GM21381 (cell line): ENCODE measurements around the gene ARHGEF11.
"Not testable (repeated sequence)": the region's sequence is repeated elsewhere in the genome, so short reads cannot be mapped to it uniquely, and the experiment has no call there.

Experiments used
- ATAC-seq: cut with Tn5 transposase; IDR thresholded peaks from one replicate; pipeline ENCODE4 v1.9.1; 2021; ENCODE audit warnings: mild to moderate bottlenecking, moderate library complexity; ENCODE audit not compliant: unreplicated experiment

ARHGEF11 gene

DNA sequence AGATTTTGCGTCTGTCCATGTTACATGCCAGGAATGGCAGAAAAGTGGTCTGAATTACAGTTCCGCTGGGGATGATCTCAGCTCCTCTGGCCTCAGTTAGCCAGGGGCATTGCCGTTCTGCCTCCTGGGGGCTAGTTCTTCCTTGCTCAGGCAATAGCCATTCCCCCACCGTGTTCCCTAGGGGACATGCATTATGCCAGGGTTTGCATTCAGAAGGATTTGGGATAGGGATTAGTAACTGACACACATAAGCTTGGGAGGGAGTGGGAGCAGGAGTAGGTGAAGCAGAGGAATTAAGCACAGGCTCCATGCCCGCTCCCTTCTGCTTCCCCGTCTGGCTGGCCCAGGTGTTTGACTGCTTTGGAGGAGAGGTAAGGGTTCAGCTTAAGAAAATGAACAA is 112.4 kb downstream of the ARHGEF11 start:
- ATAC-seq, result no peak

DNA sequence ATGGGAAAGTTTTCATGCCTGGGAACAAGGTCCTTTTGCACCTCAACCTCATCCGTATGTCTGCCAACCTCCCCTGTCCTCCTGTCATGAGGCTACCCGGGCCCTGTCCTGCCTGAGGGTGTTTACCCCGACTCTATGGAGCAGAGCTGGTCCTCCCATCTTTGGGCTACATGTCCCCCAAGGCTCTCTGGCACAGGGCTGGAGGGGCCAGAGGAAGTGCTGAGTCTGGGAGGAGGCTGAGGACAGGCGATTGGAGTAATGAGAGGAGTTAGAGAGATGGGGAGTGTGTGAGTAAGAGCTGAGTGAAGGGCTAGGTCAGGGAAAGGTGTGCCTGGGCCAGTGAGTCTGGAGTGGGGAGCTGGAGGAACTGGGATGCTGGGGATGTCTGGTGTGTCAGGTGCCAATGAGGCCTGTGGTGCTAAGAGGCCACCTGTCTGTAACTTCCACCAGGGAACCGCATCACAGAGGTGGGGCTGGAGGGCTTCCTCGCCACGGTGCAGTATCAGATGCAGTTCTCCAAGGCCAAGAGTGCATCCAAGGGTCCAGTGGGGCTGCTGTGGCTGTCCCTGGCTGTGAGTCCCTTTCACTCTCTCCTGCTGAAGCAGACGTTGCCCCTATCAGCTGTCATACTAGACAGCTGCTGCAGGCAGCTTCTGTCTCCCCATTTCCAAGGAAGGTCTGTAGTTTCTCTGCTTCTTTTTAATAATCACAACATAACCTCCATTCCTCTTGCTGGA is 113.4 kb downstream of the ARHGEF11 start:
- ATAC-seq, result no peak

DNA sequence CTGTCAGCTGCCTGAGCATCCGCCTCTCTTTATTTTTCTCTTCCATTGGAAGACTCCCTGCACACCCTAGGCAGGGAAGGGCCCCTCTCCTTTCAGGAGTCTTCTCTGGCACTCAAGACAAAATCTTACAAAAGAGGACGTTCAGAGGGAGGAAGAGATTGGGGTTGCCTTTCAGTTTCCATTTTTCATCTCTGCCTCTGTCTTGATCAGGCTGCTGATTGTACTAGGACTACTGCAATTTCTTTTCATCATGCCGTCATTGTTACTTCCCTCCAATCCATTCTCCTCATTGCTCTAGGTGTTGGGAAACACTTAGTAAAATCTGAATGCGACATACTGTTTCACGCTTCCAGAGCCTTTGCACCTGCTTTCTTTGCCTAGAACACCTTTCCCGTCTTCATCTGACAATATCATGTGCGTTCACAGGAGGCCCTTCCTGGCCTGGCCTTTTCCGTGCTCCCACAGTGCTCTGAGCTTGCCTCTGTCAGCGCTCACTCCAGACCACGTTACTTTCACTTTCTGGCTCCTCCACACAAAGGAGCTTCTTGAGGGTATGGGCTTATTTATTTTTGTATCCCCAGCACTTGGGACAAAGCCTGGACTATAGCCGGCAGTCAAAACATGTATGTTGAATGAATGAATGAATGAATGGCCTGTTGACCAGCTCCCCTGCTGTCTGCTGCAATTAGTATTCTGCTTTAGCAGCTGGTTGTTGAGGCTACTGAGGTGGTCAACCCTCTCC is 114.2 kb downstream of the ARHGEF11 start:
- no peak for ATAC-seq

DNA sequence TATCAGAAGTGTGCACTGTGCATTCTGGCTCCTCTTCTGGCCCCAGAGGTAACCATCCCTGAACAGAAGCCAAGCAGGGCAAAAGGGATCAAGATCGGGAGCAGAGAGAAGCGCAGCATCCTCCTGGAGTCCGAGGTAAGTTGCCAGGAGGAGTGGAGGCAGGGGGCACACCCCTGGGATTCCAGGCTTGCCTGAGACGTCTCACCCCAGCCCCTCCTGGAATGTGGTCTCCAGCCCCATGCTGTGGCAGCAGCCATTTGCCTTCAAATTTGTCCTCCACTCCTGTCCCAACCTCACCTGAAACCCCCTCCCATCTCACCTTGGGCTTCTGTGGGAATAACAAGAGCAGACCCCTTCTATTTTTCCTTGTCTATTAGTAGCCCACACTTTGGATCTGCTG is 115.1 kb downstream of the ARHGEF11 start:
- ATAC-seq, result no peak

DNA sequence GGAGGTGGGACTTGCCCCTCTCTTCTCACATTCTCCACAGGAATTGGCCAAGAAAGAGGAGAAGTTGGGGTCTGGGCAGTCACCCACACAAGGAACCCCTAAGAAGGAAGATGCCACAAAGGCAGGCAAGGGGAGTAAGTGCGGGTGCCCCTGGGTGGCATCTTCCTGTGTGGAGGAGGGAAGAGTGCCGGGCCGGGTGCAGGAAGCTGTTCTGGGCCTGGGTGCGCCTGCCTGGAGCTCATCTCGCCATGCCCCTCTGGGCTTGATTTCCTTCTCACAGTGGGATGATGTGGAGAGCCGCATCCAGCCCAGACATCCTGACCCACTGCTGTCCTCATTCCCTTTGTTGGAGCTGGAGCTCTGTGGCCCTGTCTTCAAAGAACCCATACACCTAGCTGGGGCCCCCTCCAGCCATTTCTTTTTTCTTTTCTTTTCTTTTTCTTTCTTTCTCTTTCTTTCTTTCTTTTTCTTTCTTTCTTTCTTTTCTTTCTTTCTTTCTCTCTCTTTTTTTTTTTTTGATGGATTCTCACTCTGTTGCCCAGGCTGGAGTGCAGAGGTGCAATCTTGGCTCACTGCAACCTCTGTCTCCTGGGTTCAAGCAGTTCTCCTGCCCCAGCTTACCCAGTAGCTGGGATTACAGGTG is 115.8 kb downstream of the ARHGEF11 start:
- ATAC-seq, result no peak

DNA sequence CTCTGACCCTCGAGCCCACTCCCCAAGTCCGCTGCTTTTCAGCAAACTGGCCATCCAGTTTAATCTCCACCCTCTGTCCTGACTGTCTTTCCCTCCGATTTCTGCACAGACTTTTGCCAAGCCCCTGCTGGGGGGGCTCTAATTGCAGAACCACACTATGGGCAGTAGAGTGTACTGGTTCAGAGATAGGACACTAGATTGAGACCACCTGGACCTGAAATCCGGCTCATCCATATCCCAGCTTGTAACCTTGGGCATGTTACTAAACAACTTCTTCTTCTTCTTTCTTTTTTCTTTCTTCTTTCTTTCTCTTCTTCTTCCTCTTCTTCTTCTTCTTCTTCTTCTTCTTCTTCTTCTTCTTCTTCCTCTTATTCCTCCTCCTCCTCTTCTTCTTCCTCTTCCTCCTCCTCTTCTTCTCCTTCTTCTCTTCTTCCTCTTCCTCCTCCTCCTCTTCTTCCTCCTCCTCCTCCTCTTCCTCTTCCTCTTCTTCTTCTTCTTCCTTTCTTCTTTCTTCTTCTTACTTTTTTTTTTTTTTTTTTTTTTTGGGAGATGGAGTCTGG is 117.4 kb downstream of the ARHGEF11 start:
- ATAC-seq, result no peak

DNA sequence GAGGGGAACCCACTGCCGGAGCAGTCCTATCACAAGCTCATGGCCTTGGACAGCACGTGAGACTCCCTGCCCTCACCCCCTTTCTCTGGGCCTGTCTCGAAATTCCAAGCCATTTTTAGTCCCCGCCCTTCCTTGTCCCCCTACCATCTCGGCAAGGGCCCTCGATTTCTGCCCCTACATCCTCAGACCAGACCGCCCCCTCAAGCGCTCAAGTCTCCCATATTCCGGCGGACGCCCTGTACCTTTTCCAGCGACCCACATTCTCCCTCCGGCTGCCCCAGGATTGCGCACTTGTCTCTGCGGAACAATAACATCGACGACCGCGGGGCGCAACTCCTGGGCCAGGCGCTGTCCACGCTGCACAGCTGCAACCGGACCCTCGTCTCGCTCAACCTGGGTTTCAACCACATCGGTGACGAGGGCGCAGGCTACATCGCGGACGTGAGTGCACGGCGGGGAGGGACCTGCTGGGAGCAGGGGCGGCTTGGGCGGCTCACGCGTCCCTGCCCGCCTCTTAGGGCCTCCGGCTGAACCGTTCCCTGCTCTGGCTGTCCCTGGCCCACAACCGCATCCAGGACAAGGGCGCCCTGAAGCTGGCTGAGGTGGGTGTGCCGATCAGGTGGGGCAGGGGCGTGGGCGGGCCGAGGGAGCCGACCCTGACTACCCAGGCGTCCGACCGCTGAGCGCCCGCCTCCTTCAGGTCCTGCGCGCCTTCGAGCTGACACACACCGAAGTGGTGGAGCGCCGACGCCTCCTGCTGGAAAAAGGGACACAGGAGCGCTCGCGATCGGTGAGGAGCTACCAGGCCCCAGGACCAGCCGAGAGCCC is 118.1 kb downstream of the ARHGEF11 start:
- no peak for ATAC-seq

DNA sequence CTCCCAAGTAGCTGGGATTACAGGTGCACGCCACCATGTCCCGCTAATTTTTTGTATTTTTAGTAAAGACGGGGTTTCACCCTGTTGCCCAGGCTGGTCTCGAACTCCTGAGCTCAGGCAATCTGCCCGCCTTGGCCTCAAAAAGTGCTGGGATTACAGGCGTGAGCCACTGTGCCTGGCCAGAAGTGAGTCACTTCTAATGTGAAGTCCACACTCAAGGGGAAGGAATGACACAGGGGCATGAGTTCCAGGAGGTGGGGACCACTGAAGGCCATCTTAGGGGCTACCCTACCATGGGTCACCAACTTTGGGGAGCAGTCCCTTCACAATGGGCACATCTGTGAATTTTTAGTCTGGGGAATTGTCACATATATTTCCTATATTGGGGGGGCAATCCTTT is 118.8 kb downstream of the ARHGEF11 start:
- ATAC-seq, result not testable (repeated sequence)

DNA sequence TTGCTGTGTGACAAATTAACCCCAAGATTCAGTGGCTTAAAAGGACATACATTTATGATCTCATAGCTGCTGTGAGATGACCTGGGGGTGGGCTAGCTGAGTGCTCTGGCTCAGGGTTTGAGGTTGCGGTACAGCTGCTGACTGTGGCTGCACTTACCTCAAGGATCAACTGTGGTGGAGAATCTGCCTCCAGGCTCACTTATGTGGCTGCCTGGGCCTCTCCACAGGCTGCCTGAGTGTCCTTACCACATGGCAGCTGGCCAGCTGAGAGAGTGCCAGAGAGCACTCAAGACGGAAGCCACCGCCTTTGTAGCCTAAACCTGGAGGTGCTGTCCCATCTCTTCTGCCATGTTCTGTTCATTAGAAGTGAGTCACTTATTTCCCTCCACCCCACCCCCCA is 119.4 kb downstream of the ARHGEF11 start:
- no peak for ATAC-seq

DNA sequence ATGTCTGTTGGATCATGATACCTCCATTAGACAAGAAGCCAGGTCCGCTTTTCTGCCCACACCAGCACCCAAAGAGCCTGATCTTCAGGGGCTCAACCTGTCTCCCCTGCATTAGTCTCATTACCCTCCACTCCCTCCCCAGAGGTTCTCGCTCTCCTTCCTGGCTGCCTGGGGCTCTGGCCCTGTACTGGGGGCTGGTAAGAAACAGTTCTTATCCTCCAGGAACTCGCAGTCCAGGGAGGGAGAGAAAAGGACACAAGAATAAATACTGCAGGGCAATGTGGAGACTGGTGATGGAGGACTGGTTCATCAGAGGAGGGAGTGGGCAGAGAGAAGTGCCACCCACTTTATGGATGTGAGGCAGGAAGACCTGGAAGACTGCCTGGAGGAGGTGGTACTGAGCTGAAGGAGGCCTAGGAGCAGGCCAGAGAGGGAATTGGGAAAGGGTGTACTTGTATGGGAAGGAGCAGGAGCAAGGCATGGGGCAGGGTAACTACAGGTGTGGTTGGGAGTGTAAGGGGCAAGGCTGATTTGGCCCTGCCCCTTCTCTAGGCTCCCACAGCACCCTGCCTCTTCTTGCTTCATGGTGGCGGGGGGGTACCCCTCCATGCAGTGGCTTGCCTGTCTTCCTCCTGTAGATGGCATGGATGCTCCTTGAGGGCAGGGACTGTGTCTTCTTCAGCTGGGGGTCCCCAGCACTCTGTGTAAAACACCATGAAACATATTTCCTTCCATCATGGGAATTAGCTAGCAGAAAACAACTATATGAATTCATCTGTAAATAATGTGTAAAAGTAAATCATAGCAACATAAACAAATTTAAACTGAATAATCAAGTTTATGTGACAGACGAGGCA is 120.2 kb downstream of the ARHGEF11 start:
- no peak for ATAC-seq

DNA sequence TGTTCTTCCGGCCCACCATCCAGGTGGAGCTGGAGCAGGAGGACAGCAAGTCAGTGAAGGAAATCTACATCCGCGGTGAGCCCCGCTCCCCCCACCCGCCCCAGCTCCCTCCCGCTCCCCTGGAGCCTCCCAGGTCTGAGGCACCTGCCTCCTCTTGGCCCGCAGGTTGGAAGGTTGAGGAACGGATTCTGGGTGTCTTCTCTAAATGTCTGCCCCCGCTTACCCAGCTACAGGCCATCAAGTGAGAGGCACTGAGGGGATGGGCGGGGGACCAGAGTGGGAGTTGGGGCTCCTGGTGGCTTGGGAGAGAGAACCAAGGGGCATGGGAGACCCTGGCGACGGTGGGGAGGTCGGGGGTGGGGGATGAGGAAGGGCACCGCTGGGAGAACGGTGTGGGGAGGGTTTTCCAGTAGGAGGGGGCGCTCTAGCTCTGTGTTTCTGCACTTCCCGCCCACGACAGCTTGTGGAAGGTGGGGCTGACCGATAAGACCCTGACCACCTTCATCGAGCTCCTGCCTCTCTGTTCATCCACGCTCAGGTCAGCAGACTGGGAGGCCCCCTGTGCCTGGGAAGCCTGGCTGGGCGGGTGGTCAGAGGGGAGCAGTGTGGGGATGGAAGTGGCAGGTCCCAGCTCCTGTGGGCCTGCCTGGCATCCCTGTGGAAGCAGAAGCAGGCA is 120.9 kb downstream of the ARHGEF11 start:
- ATAC-seq, result no peak

DNA sequence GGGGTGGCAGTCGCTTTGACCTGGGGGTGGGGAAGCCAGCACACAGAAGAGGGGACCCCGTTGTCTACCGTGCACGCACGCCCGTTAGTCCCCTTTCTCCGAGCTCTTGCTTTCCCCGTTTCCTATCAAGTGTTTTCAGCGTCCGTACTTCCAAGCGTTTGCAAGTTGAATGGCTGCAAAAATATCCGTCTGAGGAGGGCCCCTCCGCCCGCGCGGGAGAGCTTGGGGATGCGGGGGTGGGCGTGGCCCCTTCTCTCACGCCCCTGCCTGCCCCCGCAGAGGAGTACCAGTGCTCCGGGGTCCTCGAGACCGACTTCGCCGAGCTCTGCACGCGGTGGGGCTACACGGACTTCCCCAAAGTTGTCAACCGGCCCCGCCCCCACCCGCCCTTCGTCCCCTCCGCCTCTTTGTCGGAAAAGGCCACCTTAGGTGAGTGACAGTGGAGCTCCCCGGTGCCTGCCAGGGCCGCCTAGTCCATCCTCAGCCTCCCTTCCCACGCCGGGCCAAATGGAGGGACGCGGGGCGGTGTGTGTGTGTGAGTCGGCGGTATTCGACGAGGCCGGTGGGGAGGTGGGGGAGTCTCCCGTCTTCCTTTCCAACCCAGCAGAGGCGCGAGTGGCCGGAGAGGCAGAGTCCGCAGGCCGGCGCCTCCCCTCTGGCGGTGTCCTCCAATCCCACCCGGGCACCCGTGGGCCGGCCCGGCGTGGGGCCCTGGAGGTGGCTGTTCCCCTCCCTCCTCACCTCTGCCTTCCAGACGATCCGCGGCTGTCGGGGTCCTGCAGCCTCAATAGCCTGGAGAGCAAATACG is 121.7 kb downstream of the ARHGEF11 start:
- no peak for ATAC-seq

DNA sequence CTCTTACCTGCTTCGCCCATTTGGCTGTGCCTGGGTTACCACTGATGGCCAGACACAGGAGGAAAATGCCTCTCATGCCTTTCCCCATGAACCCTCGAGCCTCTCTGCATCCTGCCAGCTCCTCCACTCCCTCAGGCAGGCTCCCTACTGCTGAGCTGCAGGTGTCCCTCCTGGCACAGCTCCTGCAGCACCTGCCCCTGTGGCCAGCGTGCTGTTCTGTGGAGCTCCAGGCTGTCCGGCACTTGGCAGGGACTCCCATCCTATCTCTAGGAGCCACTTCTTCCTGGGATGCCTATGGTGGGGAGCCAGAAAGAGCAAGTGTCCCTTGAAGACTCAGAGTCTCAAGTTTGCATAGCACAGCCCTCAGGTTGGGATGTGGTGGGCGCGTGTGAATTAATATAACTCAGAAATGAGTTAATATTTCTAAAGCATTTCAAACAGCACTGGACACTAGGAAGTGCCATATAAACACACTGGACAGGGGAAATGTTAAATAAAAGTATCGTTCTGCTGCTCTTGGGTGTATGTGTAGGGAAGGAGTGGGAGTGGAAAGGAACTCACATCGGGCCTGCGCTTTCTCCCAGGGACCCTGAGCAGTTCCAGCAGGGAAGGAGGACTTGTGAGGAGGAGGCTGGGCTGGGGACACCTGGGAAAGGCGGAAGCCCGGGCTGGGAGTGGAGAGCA is 122.4 kb downstream of the ARHGEF11 start:
- no peak for ATAC-seq

DNA sequence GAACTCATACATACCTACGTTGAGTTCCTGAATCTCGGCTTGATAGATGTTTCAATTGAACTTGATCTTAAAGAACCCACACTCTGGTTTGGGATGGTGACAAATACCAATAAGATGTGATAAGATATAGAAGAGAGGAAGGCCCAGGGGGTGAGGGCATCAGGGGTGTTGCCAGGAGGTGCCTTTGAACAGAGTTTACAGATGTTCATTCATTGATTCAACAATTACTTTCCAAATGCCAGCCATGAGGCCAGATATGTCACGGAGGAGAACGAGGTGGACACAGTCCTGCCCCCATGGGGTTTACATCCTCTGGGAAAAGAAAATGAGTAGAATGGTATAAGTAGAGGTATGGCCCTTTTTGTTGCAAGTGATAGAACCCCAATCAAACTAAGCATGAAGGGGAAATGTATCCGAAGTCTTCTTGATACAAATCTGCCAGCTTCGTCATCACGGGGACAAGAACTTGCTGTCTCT is 124.5 kb downstream of the ARHGEF11 start:
- no peak for ATAC-seq

DNA sequence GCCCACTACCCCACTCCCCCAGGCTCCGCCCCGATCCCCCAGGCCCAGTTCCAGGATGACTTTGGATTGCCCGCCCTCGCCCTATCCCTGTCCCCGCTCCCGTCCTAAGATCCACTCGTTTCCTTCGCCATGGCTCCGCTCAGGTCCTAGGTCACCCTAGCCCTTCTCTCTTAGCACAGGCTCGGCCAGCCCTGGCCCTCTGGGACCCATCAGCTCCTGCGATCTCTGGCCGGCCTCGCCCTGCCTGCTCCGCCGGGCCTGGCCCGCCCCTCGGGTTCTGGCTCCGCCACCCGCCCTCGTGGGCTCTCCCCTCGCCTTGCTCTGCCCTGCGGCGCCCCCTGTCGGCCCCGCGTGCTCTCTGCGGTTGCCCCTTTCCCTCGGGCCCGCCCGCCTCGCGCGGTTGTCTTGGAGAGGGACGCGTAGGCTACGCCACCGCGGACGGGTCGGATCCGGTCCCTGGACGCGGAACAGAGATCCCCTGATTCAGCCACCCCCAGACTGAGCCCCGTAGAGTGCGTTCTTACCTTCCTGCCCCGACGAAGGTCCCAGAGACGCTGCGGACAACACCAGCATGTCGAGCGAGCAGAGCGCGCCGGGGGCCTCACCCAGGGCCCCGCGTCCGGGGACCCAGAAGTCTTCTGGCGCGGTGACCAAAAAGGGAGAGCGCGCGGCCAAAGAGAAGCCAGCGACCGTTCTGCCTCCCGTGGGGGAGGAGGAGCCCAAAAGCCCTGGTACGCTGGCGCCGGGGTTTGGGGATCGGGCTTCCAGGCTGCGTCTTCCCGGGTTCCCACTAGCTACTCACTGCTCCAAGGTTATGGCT is 125.1 kb downstream of the ARHGEF11 start, which contains the start of gene LRRC71:
Gene LRRC71, plus strand, starts transcription at position 400 of the 820 bp plus-strand sequence. Its CDS starts 172 bp downstream, at position 572.
- no peak for ATAC-seq

DNA sequence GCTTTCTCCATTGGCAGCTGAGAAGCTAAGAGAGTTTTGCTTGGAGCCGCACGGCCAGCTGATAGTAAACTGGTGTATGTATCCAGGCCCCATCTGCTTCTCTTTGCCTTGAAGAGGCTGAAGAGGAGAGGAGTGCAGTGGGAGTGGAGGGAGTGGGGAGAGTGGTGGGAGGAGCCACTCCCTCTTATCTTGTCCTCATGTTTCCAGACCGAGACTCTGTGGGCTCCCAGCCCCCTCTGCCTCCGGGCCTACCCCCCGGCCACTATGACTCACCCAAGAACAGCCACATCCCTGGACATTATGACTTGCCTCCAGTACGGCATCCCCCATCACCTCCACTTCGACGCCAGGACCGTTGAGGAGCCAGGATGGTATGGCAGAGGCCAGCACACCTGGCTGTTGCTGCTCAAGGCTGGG is 131.1 kb downstream of the ARHGEF11 start:
- ATAC-seq, result no peak
